Skeletal muscle tissue (tissue), 4 donors: ENCODE measurements around the gene KIAA0930. TPM values are rescaled to one million over a fixed set of nuclear protein-coding genes. Genes with fewer than 3 reads are reported as not detected.
A peak's percentile ranks its signal among the peaks of the same experiment; 100 is the strongest.
"Not testable (repeated sequence)": the region's sequence is repeated elsewhere in the genome, so short reads cannot be mapped to it uniquely, and the experiment has no call there.

Experiments used
- H3K27ac ChIP-seq: one replicate; pipeline ENCODE4 v1.7.0; 2013; ENCODE audit warnings: mild to moderate bottlenecking, low read depth, low read length, inconsistent platforms
- H3K27me3 ChIP-seq, 3 donors: one replicate each; pipeline ENCODE4 v1.7.0; 2013; ENCODE audit warnings: low read length in 3 of 3; ENCODE audit not compliant: control insufficient read depth in 3 of 3, insufficient read depth in 3 of 3
- H3K36me3 ChIP-seq, 3 donors: one replicate each; pipeline ENCODE4 v1.7.0; 2013; ENCODE audit warnings: low read length in 3 of 3; ENCODE audit not compliant: control insufficient read depth in 3 of 3, insufficient read depth in 3 of 3
- H3K4me1 ChIP-seq, 3 donors: one replicate each; pipeline ENCODE4 v1.7.0; 2013; ENCODE audit warnings: low read length in 3 of 3, mild to moderate bottlenecking in 3 of 3; ENCODE audit not compliant: control insufficient read depth in 3 of 3, insufficient read depth in 3 of 3
- H3K4me3 ChIP-seq, 3 donors: one replicate each; pipeline ENCODE4 v1.7.0; 2013; ENCODE audit warnings: low read length in 3 of 3
- H3K9ac ChIP-seq, 3 donors: one replicate each; pipeline ENCODE4 v1.7.0; 2013; ENCODE audit warnings: low read length in 3 of 3, mild to moderate bottlenecking in 3 of 3, moderate library complexity in 2 of 3, low read depth in 1 of 3
- H3K9me3 ChIP-seq, 3 donors: one replicate each; pipeline ENCODE4 v1.7.0; 2013; ENCODE audit warnings: low read length in 3 of 3; ENCODE audit not compliant: control insufficient read depth in 3 of 3
- total RNA-seq: library from RNA; depleted of rRNA; stranded (reverse); fragments of >200 nt; gene quantifications from one replicate; pipeline ENCODE4 v1.2.3, GENCODE V29; 2014
- donor health status: Osteomylitis.

The KIAA0930 gene
- total RNA-seq, 1 donor from 2014 or later, result 6.8 TPM

DNA sequence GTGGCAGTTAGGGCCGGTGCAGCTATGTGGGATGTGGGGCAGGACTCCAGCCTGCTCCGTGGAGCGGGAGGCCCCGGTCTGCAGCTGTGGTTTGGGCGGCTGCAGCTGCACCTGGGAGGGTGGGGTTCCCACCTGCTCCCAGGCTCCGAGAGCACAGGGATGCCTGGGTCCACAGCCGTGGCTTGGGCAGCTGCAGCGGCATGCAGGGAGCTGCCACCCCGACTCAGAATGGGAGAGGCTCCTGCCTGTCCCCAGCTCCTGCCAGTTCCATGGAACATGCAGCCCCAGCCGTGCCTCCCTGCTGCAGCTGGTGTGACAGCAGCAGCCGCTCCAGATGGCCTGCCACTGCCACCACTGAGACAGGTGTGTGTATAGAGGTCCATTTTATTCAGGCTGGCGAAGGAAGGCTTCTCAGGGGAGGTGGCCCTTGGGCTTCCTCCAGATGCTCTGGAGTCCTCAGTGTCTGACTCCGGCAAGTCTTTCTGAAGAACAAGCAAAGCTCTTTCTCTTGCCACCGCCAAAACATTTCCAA is 22.3 kb upstream of the KIAA0930 start:
- Histone ChIP-seq H3K4me3 (no peak overlapping the region), H3K9me3 (no peaks in the 10 kb centered on the region), H3K27ac (peak overlapping the region; percentile 36), H3K27me3 (no peaks in the 10 kb centered on the region), H3K4me1 (peaks cover 14 to 20% (median 16%) of the 10 kb centered on the region in 3 donors), H3K36me3 (no peaks in the 10 kb centered on the region), H3K9ac (peak overlapping the region in 1 of 3 donors; percentile 54)

DNA sequence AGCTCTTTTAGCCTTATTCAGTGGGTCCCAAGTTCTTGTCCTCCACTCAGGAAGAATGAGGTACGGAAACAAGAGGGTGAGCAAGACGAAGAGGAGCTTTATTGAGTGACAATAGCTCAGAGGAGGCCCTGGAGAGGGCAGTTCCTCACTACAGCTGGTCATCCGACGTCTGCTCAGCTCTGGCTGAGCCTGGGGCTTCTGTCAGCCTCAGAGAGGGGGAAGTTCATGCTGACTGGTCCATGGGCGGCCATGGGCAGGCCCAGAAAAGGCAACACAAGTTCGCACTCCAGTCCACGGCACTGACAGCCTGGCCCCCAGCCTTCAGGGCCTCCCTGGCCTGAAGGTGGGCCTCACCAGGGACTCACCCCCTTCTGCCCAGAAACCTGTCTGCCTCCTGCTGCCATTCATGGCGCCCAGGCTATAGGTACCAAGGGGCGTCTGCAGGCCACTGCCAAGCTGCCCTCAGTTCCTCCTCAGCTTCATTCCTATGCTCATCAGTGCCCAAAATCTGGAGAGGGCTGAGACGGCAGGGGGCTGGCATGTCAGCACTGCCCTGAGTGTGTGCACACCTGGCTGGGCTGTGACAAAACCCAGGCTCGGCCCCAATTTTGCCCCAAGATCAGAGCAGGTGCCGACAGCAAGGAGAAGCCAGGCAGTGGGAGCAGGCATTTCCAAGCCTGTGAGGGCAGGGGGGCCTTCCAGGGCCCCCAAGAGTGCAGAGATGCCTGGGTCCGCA is 21.7 kb upstream of the KIAA0930 start:
- peaks cover 14 to 20% (median 16%) of the 10 kb centered on the region in 3 donors for H3K4me1 ChIP-seq
- no peaks in the 10 kb centered on the region for H3K9me3 ChIP-seq
- no peak overlapping the region for H3K4me3 ChIP-seq
- H3K27me3 ChIP-seq, result no peaks in the 10 kb centered on the region
- no peak overlapping the region for H3K9ac ChIP-seq
- H3K36me3 ChIP-seq, result no peaks in the 10 kb centered on the region
- no peak overlapping the region for H3K27ac ChIP-seq

DNA sequence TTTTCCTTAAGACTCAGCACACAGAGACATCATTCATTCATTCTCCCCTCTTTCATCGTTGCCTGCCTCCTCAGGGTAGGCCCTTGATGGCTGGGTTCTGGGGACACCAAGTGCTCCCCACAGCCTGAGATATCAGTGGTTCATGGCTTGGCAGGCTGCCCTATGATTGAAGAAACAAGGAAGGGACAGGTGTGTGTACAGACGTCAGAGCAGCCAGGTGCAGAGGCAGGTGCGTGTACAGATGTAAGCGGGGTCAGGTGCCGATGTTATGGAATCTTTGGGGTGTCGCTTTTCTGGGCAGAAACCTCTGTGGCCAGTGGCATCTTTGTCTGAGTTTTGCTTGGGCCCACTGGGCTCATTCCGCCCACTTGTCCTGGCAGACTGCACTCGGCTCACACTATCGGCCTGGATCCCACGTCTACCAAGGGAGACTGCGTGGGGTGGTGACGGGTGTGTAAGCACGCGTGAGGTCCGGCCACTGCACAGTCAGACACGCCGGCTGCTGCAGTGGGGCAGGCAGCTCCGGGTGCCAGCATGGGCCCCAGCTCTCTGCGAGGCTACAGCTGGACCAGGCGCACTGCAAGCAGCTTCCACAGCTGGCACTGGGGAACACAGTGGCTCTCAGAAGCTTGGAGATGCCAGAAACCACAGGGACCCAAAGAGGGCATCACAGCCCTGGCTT is 20.9 kb upstream of the KIAA0930 start:
- Histone ChIP-seq H3K9me3 (no peaks in the 10 kb centered on the region), H3K9ac (no peak overlapping the region), H3K36me3 (no peaks in the 10 kb centered on the region), H3K27ac (no peak overlapping the region), H3K27me3 (no peaks in the 10 kb centered on the region), H3K4me3 (no peak overlapping the region), H3K4me1 (peaks cover 14 to 20% (median 16%) of the 10 kb centered on the region in 3 donors)

DNA sequence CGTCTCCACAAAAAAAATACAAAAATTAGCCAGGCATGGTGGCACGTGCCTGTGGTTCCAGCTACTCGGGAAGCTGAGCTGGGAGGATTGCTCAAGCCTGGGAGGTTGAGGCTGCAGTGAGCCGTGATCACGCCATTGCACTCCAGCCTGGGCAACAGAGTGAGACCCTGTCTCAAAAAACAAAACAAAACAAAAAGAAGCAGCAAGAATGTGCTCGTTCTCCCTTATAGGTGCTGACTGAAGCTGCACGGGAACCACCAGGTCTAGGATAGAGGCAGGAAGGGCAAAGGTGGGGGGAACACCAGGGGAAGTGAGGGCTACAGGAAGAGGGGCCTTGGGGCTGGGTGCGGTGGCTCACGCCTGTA is 19.7 kb upstream of the KIAA0930 start:
- H3K27me3 ChIP-seq, H3K9me3 ChIP-seq, H3K4me3 ChIP-seq, H3K9ac ChIP-seq, H3K36me3 ChIP-seq, H3K27ac ChIP-seq: not testable (repeated sequence)
- H3K4me1 ChIP-seq, result peaks cover 14 to 20% (median 16%) of the 10 kb centered on the region in 3 donors

DNA sequence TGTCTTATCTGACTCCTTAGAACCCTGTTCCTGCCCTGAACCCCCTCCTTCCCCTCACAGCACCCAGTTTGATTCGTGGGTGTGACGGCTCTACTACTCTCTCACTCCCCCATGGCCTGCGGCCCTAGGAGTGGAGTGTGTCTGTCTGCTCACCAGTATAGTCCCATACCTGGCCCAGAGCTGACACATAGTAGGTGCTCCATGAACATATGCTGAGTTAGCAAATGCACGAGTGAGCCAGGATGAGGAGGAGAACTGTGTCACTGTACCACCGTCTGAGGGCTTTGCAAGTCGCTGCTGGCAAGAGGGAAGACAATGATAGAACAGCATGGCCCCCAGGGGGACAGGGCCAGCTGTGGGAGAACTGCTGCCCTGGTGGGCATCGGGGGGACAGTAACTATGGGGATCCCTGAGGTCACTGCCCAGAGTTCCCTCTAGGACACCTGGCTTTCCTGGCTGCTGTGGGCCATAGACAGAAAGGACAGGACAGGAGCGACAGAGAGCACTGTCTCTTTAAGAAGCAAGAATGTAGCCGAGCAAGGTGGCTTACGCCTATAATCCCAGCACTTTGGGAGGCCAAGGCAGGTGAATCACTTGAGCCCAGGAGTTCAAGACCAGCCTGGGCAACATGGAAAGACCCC is 19.2 kb upstream of the KIAA0930 start:
- Histone ChIP-seq H3K4me1 (peaks cover 14 to 20% (median 16%) of the 10 kb centered on the region in 3 donors), H3K27ac (no peak overlapping the region), H3K9me3 (no peaks in the 10 kb centered on the region), H3K4me3 (no peak overlapping the region), H3K9ac (no peak overlapping the region), H3K36me3 (no peaks in the 10 kb centered on the region), H3K27me3 (no peaks in the 10 kb centered on the region)

DNA sequence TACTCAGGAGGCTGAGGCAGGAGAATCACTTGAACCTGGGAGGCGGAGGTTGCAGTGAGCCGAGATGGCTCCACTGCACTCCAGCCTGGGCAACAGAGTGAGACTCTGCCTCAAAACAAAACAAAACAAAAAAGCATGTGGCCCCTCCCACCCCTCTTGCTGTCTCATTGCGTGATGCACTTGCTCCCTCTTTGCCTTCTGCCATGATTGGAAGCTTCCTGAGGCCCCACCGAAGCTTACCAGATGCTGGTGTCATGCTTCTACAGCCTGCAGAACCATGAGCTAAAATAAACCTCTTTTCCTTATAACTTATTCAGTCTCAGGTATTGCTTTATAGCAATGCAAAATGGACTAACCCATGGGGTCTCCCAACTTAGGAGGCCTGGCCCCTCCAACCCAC is 17.2 kb upstream of the KIAA0930 start:
- H3K4me1 ChIP-seq, H3K4me3 ChIP-seq, H3K27ac ChIP-seq, H3K36me3 ChIP-seq, H3K9me3 ChIP-seq, H3K27me3 ChIP-seq, H3K9ac ChIP-seq: not testable (repeated sequence)

DNA sequence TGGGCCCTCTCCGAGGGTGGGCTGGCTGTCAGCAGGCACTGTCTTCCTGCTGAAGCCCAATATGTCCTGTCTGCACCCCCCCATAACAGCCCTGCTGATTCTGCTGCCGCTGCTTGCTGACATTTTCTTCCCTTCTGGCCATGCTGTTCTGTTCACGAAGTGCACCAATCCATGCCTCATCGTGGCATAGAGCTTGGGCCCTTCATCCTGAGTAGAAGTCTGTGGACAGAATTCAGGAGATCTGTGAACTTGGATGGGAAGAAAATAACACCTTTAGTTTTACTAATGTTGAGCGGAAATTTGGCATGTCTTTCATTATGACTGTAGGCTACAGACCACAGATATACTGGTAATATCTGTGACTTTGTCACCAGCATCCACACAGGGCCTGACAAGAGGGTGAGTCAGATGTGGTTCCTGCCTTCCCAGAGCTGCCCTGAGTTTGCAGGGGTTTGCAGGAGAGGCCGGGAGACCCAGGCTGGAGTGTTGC is 14.1 kb upstream of the KIAA0930 start:
- H3K4me1 ChIP-seq, result no peaks in the 10 kb centered on the region
- no peaks in the 10 kb centered on the region for H3K36me3 ChIP-seq

DNA sequence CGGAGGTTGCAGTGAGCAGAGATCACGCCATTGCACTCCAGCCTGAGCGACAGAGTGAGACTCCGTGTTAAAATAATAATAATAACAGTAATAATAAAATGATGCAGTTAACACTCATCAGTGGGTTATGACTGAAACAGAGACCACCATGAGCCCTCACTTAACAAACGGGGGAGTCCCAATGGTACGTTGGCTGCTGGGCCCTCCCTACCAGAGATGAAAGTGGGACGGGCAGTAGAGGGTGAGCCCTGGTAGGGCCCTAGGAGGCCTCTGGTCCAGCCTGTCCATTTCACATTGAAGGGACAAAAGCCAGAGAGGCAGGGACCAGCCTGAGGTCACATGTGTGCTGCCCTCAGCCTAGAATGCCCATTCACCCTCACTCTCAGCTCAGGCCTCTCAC is 13.7 kb upstream of the KIAA0930 start:
- Histone ChIP-seq H3K36me3 (no peaks in the 10 kb centered on the region), H3K4me3 (no peak overlapping the region), H3K27ac (no peak overlapping the region), H3K9ac (no peak overlapping the region), H3K4me1 (no peaks in the 10 kb centered on the region), H3K27me3 (peaks cover 0 to 2% (median 0%) of the 10 kb centered on the region in 3 donors), H3K9me3 (no peaks in the 10 kb centered on the region)

More for the DNA sequence above, 14.1 kb upstream of the KIAA0930 start:
- Histone ChIP-seq H3K27me3 (peaks cover 0 to 2% (median 0%) of the 10 kb centered on the region in 3 donors), H3K27ac (no peak overlapping the region), H3K9me3 (no peaks in the 10 kb centered on the region), H3K4me3 (no peak overlapping the region), H3K9ac (no peak overlapping the region)

DNA sequence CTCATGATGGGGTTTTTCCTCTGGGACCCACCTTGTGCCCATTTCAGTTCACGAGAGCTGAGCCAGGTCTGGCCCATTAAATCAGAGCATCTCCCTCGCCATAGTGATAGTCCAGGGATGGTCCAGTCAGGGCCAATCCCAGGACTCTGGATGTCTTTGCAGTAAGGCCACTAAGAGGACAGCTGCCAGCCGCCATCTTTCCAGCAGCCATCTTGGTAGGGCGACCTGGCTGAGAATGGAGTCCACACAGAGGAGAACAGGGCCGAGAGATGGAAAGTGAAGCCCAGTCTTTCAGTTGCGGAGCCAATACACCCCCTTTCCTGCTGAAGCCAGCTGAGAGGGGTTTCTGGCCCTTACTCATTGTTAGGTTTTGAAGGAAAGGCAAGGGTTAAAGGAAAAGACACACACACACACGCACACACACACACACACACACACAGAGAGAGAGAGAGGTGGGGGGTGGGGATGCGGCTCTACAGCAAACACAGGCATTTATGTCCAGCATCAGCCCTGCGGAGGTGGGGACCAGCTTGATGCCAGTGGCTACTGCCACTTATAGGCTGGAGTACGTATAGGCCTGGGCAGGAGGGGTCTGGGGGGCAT is 12.4 kb upstream of the KIAA0930 start:
- H3K9me3 ChIP-seq, result no peaks in the 10 kb centered on the region
- H3K36me3 ChIP-seq, result no peaks in the 10 kb centered on the region

More for the DNA sequence above, 12.4 kb upstream of the KIAA0930 start:
- H3K27me3 ChIP-seq, result peaks cover 0 to 2% (median 0%) of the 10 kb centered on the region in 3 donors
- no peak overlapping the region for H3K4me3 ChIP-seq
- H3K4me1 ChIP-seq, result no peaks in the 10 kb centered on the region
- no peak overlapping the region for H3K27ac ChIP-seq
- H3K9ac ChIP-seq, result no peak overlapping the region
